ENCODE measurements around the gene AASDHPPT. TPM values are rescaled to one million over a fixed set of nuclear protein-coding genes. Genes with fewer than 3 reads are reported as not detected.

The AASDHPPT gene
- total RNA-seq, 1 experiment from 2014 or later: 47.1 TPM

- no peak overlapping the region for H2BK12ac ChIP-seq (ENCODE audit: insufficient read length, low read depth, low read length)
- no peak overlapping the region for H2BK15ac ChIP-seq (ENCODE audit: low read depth, low read length)
- no peak overlapping the region for H2BK120ac ChIP-seq (ENCODE audit: low read depth, low read length, poor library complexity, severe bottlenecking)
- H3K27me3 ChIP-seq (ENCODE audit: insufficient read depth, low read length): no peaks in the 10 kb centered on the region
- no peak overlapping the region for H4K91ac ChIP-seq (ENCODE audit: insufficient read length, low read depth, low read length)
- Mint-ChIP-seq H3K4me3 (no peak overlapping the region), H3K27me3 (ENCODE audit: low read depth) (no peaks in the 10 kb centered on the region), H3K27ac (no peak overlapping the region; a peak in 2 of 7 replicates), H3K36me3 (ENCODE audit: insufficient read depth in 1 of 3, low read depth in 3 of 3) (peaks cover 21 to 42% (median 32%) of the 10 kb centered on the region in 3 experiments; a peak in 6 of 7 replicates), H3K9me3 (no peaks in the 10 kb centered on the region; a peak in 2 of 5 replicates), H3K4me1 (peaks cover 12 to 13% of the 10 kb centered on the region in 2 experiments)
- H3K4me2 ChIP-seq (ENCODE audit: insufficient read depth, insufficient read length, low read length): no peak overlapping the region
- H2AFZ ChIP-seq (ENCODE audit: low read length): no peak overlapping the region
- WGBS (ENCODE audit: extremely low coverage, insufficient read length, low lambda C conversion rate): no CpG with 5 or more reads among the region's 1 CpG
- no peak overlapping the region for H3K4ac ChIP-seq (ENCODE audit: low read depth, low read length)
- no peaks in the 10 kb centered on the region for H3K23me2 ChIP-seq (ENCODE audit: insufficient read length, low read depth, low read length, poor library complexity, severe bottlenecking)
- H2BK20ac ChIP-seq (ENCODE audit: low read depth, low read length, poor library complexity, severe bottlenecking): no peak overlapping the region
- H3K18ac ChIP-seq (ENCODE audit: insufficient read length, low read depth, low read length): no peak overlapping the region
- H4K5ac ChIP-seq (ENCODE audit: insufficient read length, low read depth, low read length): no peak overlapping the region
- no peak overlapping the region for H3K27ac ChIP-seq (ENCODE audit: insufficient read length, low read depth, low read length)
- no peaks in the 10 kb centered on the region for H3K79me2 ChIP-seq (ENCODE audit: insufficient read depth, low read length)
- H3K23ac ChIP-seq (ENCODE audit: insufficient read length, low read depth, low read length): no peak overlapping the region
- H4K20me1 ChIP-seq (ENCODE audit: control insufficient read depth, insufficient read depth, insufficient read length): no peaks in the 10 kb centered on the region
- no peak overlapping the region for H3K14ac ChIP-seq (ENCODE audit: insufficient read depth, low read length)
- H3T11ph ChIP-seq (ENCODE audit: low read length): no peak overlapping the region
- H3K9me3 ChIP-seq (ENCODE audit: control insufficient read depth, low read depth, low read length): no peaks in the 10 kb centered on the region
- no peak overlapping the region for H3K9ac ChIP-seq (ENCODE audit: extremely low read depth, insufficient read length, low read length)
- no peak overlapping the region for H3K56ac ChIP-seq (ENCODE audit: insufficient read length, low read depth, low read length)
- H2BK5ac ChIP-seq (ENCODE audit: insufficient read length, low read length): no peak overlapping the region
- DNase-seq: no peak
- H4K8ac ChIP-seq (replicated peaks; ENCODE audit: insufficient read length, low read depth, low read length): no peak overlapping the region
- peaks cover 6% of the 10 kb centered on the region; the same call in 1 of the 2 replicates for H3K4me1 ChIP-seq (ENCODE audit: insufficient read depth, low read length)
- no peak overlapping the region for H2AK5ac ChIP-seq (ENCODE audit: insufficient read length, low read length)
- no peaks in the 10 kb centered on the region for H3K79me1 ChIP-seq (ENCODE audit: insufficient read depth, low read depth, low read length, poor library complexity, severe bottlenecking)
- no peak for TF ChIP-seq CTCF (conservative IDR thresholded peaks at IDR 0.05)
Observed at GRCh38 chr11:106098893-106099553, 21.6 kb downstream of the AASDHPPT start.
